ENCODE data around the gene CNOT9.

The CNOT9 gene

DNA sequence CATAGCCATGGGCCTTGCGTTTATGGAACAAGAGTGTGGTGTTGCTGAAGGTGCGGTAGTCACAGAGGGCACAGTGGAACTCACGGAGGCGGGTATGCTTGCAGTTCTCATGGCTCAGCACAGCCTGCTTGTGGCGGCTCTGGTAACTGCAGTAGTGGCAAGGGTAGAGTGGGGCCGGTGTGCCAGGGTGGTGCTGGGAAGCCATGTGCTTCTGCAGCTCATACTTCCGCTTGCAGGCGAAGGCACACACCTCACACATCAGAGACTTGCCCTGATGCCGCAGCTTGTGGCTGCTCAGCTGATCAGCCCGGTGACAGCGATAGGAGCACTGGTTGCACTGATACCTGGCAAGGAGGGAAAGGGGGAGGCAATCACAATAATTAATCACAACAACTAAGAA, 76.1 kb downstream of the CNOT9 start:
- DNase-seq (ENCODE audit: low read depth in 2 of 2), result no peak

DNA sequence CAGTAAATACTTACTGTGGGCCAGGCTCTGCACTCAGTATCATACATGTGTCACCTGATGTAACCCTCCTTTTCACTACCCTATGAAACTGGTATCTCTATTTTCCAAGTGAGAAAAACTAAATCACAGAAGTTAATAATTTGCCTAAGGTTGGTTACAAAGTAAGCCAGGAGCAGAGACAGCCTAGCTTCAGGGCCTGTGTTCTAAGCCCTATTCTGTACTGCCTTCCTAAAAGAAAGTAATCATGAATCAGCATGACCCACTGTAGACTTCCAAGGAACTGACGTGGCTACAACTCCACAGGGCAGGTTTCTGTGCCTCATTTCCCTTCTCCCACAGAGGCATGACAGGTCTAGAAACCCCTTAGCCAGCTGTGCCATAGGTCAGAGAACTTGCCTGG, 76.5 kb downstream of the CNOT9 start:
- DNase-seq (ENCODE audit: low read depth in 2 of 2), result no peak

All from stimulated activated CD8-positive, alpha-beta memory T cell treated with anti-CD3 and anti-CD28 coated beads, Interleukin-15, amount 100 ng/mL, for 48 hours (primary cell).